Ramos (cell line): ENCODE results near the gene RBL2.

Experiments
- in situ Hi-C: fragments of 300-500 bp; cut with MboI; formaldehyde crosslinking; loops from one replicate; pipeline ENCODE4 v1.14.3; 2022; ENCODE audit warnings: low sequenced_read_pairs; ENCODE audit not compliant: unreplicated experiment

RBL2 gene

DNA sequence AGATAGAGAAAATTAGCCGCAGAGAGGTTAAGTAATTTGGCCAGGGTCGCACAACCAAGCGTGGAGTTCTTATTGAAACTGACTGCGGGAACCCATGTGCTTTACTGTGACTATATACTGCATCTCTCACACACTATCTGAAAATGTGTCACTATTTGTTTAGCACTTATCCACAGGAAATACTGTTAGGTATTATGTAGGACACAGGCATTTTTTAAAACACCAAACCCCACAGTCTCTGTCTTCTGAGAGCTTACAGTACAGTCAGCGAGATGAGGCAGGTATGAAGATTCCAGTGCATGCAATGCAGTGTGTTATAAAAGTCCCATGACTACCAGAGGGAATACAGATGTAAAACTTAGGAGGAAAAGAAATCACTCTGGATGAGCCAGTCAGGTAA, 11.3 kb downstream of the RBL2 start:
- in situ Hi-C loops: no loop called here

DNA sequence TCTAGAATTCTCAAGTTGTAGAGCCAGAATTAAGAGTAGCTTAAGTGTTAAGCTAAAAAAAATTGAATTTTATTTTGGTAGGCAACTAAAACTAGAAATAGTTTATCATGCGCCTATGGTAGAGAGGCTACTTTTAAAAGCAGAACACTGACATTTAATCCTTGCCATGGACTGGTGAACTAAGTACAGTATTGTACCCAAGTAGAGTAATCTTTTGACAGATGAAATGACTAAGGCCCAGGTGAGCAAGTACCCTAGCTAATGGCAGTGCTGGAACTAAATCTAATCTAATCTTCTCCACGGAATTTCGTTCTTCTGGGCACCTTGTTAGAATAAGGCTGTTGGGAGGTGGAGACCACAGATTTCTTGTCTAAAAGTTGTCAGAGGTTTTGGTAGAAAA, 11.8 kb downstream of the RBL2 start:
- in situ Hi-C loops: no loop called here

DNA sequence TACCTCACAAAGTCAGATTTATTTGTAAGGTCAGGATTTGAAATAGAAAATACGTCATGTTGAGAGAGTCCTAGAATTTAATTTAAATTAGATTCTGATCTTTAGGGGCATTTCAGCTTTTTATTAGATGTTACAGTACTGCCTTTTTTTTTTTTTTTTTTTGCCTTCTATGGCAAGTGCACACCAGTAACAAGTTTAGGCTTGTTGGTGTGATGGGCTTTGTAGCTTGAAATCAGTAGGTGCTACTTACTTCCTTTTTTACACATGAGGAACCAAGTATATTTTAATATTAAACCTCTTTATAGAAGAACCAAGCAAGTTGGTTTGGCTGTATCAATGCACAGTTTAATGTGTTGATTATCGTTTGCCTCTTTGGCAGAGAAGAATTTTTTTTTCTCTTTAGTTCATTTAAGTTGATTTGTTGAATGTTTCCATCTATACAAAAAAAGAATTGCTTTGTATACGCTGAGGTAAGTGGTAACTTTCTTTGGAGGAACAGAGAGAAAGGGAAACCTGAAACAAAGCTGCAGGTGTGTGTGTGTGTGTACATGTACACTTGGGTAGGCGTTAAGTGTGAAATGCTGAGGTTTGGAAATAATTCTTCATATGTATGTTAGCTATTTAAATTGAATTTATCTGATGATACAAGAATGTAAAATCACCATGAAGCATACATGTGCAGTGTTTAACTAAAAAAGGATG, 15.7 kb downstream of the RBL2 start:
- in situ Hi-C loops: no loop called here

DNA sequence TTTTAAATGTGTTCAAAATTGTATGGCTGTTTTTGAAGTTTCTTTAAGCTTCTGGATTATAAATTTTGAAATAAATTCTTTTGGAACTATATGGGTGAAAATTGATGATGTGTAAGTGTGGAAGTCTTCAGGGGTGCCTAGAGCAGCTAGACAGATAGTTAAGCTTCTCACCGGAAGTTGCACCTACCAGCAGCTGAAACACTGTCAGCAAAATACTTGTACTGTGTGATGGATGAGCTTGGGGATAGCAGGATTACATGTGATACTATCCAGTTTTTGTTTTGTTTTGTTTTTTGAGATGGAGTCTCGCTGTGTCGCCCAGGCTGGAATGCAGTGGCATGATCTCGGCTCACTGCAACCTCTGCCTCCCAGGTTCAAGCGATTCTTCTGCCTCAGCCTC, 19.7 kb downstream of the RBL2 start:
- in situ Hi-C loops: no loop called here

DNA sequence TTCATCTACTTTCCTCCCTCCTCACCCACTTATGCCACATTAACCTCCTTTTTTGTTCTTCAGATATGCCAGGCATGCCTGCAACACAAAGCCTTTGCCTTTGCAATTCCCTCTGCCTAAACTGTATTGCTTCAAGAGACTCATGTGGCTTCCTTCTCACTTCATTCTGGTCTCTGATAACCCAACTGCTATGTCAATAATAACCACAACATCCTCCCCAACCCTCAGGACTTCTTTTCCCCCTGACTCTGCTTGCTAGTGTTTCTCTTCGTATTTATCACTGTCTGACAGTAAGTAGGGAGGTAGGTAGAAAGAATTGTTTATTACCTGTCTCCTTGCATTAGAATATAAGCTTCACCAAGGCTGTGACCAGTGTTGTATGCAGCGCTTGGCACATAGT, 22.4 kb downstream of the RBL2 start:
- in situ Hi-C loops: no loop called here

DNA sequence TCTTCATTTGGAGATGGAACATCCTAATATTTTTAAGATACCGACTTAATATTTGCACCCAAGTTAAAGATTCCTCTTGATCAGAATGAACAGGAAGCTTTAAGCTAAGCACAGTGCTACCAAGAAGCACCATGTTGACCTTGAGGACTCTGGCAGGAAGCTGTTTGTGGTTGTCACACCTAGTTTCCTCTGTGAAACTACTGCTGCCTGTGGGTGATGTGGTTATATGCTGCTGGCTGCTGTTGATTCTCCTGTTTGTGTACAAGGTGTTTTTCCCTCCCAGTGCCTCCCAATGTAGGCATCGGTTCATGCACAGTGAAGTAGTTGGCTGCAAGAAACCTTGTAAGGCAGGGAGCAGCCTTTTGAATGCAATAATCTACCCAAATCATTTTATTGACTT, 23.4 kb downstream of the RBL2 start:
- in situ Hi-C loops: no loop called here

DNA sequence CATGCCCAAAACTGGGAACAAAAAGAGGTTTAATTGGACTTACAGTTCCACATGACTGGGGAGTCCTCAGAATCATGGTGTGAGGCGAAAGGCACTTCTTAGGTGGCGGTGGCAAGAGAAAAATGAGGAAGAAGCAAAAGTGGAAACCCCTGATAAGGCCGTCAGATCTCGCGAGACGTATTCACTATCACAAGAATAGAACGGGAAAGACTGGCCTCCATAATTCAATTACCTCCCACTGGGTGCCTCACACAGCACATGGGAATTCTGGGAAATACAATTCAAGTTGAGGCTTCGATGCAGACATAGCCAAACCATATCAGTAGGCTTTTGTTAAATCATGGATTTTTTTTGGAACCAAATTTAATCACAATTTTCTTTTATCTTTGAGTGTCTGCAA, 24.4 kb downstream of the RBL2 start:
- in situ Hi-C loops: no loop called here

DNA sequence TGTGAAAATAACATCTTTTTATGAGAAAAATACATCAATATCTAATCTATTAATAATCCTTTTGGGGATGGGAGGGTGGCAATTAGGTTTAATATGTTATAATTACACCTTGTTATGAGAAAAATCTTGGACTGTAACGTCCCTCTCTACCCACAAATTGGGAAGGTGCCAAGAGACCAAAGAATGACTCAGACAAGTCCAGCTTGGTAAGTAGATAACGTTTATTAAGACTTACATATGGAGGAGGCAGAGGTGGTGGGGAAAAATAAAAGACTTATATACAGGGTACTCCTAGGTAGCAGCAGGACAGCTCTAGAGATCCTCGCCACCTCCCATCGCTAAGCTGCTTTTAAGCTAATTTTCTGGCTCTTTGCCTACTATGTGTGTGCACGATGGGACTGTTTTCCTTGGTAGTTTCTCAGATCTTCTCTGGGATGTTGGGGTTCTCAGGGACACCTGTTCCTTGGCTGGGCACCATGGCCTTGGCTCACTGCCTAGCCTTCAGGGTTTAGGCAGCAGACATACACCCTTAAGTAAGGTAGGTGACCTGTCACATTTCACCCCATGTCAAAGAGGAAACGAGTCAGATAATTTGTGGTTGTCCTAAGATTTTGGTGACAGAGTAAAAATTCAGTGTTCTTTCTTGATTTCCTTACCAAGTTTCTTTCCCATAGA, 31.5 kb downstream of the RBL2 start:
- in situ Hi-C loops: no loop called here

DNA sequence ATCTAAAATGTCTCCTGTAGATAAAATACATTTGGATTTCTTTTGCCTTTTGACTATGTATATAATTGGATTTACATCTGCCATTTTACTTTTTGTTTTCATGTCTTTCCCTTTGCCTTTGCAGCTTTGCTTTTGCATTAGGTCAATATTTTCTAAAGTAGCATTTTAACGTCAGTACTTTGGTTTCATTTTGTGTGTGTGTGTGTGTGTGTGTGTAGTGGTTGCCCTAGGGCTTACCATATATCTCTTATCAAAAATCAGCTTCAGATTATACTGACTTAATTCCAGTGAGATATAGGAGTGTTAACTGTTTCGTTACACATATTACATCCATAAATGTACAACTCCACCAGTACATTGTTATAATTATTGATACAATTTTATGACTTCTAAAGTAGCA, 42.6 kb downstream of the RBL2 start:
- in situ Hi-C loops: no loop called here

DNA sequence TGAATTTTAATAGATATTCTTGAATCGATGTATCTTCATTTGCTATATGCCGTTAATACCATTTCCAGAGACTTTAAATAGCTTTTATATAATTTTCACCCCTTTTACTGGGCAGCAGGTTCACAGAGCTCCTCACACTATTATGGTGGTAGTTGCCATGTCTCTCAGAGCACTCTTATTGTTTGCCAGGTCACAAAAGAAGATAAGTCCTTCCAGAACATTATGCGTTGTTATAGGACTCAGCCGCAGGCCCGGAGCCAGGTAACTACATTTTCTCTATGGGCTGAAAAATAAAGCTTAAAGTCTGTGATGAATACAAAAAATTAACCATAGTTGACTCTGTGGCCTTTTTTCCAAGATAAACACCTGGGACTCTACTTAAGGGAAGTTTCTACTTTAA, 44.7 kb downstream of the RBL2 start:
- in situ Hi-C loops: no loop called here

DNA sequence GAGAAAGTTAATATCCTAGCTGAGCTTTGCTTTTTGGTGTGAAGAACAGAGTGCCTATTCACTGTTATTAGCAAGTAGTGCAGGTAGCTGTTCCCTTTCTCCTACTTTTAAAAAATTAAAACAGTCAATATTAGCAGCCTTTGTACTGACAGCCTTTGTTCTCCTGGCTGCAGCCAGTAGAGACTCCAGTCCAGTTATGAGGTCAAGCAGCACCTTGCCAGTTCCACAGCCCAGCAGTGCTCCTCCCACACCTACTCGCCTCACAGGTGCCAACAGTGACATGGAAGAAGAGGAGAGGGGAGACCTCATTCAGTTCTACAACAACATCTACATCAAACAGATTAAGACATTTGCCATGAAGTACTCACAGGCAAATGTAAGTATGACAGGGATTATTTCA, 46.1 kb downstream of the RBL2 start:
- in situ Hi-C loops: no loop called here

DNA sequence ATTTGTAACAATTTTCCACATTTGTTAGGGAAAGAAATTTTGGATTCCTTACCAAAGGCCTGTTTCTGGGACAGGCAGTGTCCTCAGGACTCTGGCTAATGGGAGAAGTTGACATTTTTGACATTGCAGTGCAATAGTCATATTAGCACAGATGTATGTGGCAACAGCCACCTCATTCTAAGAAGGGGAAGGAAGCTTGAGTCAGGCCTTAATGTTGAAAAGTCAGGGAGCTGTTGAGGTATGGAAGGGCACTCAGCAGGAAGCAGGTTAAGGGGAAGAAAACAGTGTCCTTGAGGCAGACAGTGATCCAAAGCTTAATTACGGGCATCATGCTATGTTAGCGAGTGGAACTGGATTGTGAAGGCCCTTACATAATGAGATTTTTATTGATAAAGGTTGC, 47.9 kb downstream of the RBL2 start:
- in situ Hi-C loops: no loop called here

DNA sequence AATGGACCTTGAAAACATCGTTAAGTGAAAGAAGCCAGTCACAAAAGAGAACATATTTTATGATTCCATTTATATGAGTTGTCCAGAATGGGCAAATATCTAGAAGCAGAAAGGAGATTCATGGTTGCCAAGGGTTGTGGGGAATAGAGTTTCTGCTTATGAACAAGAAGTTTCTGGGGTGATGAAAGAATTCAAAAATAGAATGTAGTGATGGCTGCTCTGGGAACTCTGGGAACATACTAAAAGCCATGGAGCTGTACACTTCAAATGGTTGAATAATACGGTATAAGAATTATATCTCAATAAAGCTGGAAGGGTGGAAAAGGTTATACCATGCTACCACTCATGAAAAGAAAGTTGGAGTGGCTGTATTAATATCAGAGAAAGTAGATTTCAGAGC, 50.3 kb downstream of the RBL2 start:
- in situ Hi-C loops: no loop called here

DNA sequence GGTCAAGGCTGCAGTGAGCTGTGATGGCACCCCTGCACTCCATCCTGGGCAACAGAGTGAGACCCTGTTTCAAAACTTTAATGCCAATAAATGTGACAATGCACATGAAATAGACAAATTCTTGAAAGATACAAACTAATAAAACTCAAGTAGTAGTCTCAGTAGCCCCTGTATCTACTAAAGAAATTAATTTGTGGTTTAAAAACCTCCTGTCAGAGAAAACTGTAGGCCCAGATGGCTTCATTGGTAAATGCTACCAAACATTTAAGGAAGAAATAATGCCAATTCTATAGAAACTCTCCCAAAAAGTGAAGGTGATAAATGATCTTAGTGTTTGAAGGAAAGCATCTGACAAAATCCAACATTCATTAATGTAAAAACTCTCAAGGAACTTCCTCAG, 52.0 kb downstream of the RBL2 start:
- in situ Hi-C loops: no loop called here

DNA sequence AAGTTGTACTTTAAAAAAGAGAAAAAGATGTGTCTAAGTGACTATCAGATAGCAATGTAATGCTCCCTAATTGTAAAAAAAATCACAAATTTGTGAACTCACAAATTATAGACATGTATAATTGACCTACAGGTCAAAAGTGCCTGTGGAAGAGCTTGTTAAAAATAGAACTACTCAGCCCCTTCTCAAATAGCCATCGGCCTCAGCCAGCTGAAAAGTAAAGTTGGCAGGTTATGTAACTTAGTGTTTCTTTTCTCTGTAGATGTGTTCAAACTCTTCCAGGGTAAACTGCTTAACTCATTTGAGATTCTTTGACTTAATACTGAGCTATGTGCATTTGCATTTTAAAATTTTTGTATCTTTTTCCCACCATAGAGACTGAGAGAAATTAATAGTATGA, 55.5 kb downstream of the RBL2 start:
- in situ Hi-C loops: no loop called here

DNA sequence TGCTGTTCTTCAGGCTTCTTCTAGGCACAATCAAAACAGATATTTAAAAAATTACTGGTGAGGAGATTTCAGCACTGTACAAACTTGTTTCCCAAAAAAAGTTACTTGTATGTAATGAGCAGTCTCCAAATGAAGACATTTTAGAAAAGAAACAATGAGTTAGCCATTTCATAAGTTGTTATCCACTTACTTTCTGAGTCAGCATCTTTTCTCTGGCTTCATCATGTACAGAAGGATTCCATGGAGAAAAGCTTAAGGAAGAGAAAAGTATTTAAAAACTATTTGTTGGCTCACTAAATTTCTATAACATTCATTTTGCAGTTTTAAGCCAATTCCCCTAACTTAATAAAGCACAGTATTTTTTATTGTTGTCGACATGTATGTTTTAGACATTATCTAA, 58.2 kb downstream of the RBL2 start:
- in situ Hi-C loops: no loop called here

DNA sequence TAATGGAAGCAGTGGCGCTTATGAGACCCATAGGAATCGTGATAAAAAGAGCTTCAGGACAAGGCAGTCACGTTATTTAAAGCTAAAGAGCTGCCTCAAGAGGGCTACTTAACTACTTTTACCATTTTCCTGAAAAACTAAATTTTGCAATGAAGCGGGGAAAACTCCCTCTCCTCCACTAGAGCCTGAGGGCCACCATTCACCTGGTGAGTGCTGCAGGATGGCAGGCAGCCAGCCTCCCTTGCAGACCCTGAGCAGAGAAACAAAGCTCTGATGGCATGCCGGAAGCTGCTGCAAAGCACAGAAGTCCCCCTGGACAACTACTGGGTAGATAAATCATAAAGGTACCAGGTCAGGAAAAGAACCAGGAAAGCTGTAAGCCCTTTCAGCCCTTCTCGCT, 60.4 kb downstream of the RBL2 start:
- in situ Hi-C loops: no loop called here

DNA sequence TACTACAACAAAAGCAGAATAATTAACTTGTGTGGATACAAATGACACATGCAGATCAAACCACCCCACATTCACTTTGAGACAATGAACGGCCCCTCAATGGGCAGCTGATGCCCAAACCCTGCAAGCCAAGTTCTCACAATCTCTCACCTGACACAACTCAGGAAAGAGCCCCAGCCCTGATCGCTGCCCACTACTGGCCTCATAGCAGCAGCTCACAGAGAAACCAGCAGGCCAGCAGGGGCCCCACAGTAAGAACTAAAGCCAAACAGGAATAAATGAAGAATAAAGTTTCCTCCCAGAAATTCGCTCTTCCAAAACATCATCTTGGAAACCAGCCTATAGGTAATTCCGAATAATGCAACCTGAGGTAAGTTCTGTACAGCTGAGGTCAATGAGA, 61.1 kb downstream of the RBL2 start:
- in situ Hi-C loops: no loop called here

DNA sequence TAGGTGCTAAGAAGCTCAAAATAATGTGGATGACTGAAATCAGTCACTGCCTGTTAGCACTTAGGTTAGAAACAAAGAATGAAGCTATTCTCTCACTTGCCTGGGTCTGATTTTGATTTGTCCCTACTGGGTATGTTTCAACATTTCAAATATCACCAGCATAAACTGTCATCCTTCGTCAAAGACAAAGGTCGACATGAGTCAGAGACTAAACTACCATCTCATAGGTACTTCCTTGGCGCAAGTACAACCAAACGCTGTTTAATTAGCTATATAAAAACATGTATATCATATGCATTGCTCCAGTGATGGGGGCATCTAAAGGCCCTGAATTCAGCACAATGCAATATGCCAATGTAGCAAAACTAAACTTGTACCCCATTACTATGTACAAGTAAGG, 64.7 kb downstream of the RBL2 start:
- in situ Hi-C loops: no loop called here

DNA sequence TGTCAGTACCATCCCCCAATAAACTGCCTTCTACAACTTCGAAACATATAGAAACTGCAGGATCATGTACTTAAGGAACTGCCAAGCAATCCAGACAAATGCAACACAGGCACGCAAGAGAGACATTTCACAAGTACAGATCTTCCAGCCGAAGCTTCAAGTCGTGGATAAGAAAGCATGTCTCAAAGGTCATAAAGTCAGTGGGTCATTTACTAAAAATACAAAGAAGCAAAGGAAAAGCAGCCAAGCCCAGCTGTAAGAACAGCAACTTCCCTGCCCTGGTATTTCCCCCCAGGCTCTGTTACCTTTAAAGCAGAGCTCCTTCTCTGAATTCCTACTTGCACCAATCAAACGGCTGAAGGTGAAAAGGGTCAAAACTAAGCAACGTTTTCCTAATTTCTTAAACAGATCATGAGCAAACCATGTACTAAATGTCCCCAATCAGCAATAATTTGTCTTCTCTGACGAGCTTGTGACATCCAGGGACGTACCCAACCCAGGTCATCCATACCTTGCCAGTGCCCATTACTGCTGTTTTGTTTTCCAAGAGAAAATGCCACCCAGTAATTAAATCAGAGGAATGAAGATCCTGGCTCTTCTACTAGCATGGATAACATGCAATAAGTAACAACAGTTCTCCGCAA, 67.1 kb downstream of the RBL2 start:
- in situ Hi-C loops: loop anchor here (10.0 kb wide), 1 partner anchor 437 kb away; no protein-coding TSS in a partner anchor

DNA sequence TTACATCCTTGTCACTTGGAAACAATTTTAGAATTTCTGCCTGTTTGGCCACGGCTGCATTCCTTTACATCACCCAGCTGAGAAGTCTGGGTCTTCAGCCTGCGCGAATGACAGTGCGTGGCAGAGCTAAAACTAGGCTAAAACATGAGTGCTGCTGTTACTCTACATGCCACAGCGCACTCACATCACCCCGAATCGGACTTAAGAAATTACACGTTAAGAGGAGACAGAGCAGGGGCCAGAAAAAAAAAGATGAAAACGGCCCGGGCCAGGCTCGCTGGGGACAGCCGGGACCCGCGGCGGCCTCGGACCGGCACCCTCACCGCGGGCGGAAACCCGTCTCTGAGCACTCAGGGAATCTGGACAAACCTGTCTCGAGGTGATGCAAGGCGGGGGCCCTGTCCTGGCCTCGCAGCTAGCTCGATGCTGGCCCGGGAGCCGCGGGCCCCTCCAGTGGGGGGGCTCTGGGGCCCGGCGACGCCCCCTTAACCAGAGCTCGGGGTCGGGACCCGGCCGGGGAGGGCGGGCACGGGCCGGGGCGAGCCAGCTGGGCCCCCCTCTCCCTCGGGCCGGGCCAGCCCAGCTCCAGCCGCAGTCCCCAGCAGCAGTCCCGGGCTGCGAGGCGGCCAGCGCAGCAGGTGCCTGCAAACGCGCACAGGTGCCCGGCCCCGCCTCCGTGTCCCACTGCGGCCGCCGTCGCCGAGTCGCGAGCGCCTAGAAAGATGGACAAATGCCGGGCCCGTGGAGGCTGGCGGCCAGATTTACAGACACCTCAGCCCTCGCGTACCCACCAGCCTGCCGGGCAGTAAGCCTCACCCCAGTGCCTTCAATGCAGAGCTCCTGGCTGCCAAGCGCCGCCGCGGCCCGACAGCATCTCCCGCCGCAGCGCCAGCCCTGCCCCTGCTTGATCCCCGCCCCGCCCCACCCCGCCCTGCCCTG, 68.3 kb downstream of the RBL2 start, which contains the start of gene AKTIP:
Gene AKTIP (minus strand): TSS at position 879 of the 939 bp plus-strand sequence. CDS start 2,950 bp downstream, outside the sequence.
- in situ Hi-C loops: loop anchor here (10.0 kb wide), 1 partner anchor 438 kb away; no protein-coding TSS in a partner anchor
